Stimulated activated CD8-positive, alpha-beta memory T cell treated with anti-CD3 and anti-CD28 coated beads, Interleukin-2, amount 100 ng/mL, for 48 hours (primary cell): Measurements from ENCODE around the gene PPARGC1A.

Experiments
- DNase-seq, 2 donors: peaks; one replicate each; pipeline ENCODE4 v3.0.0-alpha.2; 2020; ENCODE audit warnings: low read depth in 2 of 2

Gene PPARGC1A

DNA sequence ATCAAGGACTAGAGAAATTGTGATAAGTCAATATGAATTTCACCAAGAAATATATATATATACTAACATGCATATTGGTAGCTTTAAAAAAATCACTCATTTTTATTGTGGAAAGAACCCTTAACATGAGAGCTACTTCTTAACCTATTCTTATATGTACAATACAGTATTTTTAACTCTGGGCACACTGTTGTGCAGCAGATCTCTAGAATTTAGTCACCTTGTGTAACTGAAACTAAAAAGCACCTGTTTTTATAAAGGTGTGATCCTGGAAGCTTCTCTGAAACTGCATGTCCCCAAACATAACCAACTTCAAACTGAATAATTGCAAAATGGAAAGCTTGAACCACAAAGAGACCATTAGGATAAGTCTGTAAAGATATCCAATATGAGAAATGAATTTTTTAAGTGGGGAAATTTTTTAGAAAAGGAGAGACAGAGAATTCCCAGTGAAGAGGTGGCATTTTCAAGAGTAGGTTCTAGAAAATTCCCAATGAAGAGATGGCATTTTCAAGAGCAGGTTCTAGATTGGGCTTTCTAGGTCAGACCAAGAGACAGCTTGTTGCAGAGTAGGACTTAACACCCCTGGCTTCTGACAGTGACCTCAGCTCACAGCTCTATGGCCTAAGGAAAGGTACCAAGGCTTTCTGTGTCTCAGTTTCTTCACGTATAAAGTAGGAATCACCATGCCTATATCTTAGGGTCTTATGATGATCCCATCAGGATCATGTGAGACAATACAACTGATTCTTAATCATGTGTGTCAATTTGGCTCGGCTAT, 22.0 kb upstream of the PPARGC1A start:
- DNase-seq: no peak

DNA sequence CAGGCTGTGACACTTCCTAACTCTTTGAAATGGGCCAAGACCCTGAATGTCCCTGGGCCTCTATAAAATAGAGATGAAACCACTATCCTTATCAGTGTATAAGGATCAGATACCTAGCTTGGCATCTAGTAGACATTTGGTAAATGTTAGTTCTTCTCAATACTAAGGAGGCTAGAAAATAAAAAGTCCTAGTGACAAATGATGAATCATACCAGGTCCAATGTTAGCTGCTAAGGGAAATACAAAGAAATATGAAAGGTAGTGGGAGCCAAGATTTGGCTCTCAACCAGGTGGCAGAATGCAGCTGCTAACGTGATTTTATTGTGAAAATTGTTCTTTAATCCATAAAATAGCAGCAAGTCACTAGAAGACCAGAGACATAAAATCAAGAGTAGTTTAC, 19.8 kb upstream of the PPARGC1A start:
- DNase-seq: no peak

DNA sequence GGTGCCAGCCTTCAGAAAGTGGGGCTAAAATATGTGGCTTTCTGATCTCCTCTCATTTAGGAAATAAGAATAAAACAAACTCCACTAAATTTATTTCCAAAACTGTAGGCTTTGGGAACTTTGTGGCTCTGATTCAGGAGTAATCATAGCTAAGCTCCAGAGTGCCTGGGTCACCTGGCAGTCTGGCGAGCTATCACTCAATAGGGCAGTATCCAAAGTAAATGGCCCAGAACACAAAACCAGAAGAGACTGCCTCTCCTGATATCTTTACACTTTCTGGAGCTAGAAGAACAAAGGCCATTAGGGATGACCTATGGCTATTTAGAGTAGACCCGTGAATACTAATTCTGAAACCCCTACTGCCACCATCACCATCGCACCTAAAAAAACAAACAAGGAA, 17.0 kb upstream of the PPARGC1A start:
- no peak for DNase-seq

DNA sequence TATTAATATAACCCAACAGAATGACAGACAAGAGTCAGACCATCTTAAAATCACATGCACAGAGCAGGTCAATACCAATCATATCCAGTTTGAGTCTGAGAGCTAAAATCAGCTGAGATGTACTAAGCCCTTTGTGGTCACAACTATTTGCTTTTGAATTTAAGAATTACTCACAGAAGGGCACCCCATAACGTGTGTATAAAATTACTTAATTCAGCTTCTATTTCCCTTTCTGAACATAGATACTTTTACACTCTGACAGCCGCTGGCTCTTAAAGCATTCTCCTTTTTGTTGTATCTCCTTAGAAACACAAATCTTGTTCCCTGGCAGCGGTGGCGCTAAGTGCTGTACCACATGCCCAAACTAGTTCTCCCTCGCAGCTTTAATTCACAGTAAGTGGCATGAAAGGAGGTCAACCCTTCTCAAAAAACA, 14.8 kb upstream of the PPARGC1A start:
- DNase-seq: no peak

DNA sequence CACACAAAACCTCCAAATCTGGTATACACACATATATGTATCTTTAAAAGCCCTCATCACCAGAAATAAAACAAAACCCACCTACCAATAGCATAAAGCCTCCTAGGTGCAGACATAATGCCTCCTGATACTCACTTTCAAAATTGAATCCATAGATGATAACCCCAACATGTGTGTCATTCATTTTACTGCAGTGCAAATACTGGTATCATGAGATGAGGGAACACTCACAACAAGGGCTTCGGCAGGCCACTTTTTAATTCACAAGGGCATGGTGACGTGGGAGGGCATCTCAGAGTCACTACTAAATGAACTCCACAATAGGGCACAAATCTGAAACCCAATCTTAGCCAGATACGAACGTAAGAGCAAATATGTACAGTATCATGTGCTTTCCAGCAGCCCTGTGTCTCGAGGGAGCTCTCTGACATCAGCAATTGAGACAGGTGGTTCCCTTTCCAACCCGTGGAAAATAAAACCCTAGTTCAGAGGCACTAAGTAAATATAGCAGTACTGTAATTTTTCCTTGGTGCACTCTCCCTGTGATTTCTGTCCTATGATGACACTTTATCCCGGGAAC, 14.1 kb upstream of the PPARGC1A start:
- no peak for DNase-seq

DNA sequence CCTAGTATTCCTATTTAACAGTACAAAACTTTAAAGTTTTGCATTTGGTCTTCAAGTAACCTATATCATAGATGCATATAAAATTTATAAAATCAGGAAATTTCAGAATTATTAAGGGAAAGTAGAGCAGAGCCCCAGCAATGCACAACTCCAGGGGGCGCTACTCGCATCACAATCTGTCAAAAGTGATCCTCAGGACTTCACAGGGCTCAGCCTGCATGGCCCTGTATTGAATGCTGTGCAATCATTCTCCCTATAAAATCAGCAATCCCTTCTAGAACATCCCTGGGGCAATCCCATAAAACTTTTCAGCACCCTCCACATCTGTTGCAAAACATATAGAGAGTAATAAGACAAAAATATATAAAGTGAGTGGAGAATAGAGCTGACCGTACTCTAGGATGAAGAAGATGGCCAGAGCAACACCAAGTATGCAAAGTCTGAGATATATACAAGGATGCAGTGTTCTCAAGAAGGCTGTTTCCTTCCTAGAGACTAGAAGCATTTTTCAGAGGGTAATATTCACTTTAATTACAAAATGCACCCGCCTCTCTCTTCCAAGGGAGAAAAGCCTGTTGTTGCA, 12.5 kb upstream of the PPARGC1A start:
- no peak for DNase-seq

DNA sequence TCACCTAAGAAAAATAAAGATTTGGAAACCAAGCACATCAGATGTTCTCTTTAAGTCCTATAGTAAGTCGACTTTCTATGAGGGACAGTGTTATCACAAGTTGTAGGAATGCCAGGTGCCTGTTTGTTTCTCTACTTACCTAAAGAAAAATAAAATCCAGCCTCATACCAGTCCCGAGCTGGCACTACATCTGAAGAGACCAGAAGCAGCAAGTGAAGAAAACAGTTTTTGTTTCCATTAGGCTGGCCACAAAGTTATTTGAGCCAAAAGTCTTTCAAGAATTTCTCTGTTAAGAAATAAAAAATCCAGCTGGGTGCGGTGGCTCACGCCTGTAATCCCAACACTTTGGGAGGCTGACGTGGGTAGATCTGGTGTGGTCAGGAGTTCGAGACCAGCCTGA, 10.8 kb upstream of the PPARGC1A start:
- no peak for DNase-seq

DNA sequence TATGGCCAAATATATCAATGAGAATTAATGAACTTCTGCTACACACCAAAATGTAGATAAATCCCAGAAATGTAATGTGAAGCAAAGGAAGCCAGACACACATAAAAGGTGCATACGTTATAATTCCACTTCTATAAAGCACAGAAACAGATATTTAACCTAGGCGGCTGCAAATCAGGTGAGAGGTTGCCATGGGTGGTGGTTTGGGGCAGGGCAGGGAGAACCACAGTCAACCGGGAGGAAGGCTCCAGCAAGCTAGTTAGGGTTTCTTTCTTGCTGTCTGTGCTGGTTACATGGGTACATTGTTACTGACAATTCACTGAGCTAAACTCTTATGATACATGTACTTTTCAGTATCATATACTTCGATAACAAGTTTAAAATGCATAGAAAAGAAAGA, 9.7 kb upstream of the PPARGC1A start:
- no peak for DNase-seq

DNA sequence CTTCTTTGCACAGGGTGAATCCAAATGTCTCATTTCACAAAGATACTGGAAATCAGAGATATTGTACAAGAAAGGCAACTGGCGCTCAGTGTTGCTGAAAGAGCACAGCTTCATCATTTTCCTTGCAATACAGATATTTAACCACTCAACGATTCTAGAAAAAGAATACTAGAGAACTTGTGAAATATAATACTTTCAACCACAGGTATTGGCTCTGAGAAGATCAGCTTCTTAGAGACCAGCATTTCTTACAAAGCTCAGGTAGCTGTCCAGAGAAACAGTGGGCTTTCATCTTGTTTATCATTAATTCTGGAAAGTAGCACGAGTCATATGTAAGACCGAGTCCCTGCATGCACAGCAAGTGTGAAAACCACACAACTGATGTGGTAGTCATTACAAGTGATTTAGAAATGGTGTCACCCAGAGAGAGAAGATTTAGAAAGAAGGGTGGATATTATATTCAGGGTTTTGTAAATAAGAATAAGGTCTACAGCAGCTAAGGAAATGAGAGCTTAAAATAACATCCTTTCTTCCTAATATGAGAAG, 7.8 kb upstream of the PPARGC1A start:
- DNase-seq: no peak

DNA sequence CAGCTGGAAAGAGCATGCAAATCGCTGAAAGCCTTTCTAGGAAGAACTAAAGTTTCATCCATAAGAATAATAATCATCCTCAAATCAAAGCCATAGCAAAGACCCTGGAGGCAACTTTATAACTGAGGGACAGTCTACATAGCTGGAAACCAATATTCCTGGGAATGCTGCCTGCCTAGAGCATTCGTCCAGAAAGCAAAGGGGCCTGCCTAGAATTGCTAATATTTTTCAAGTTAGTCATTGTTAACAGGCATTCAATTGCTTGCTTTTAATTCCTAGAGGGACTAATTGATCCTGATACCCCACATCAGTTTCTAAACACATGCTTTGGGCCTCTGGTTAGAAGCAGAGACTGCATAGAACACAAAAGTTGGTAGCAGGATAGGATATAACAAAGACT, 4.2 kb upstream of the PPARGC1A start:
- DNase-seq: no peak

DNA sequence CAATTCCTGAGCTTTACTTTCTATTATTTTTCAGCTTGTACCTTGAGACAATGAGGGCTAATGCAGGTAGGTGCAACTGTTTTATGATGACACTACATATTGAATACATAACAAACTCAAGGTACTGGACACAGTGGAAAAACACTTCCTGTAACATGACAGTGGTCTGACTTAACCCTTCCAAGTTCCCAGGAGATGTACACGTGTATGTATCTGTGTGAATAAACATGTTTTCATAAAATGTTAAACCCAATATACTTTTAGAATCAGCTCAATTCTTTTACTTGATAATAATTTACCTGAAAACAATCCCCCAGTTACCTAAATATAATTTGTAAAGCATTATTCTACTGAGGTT, 1.2 kb upstream of the PPARGC1A start:
- no peak for DNase-seq

DNA sequence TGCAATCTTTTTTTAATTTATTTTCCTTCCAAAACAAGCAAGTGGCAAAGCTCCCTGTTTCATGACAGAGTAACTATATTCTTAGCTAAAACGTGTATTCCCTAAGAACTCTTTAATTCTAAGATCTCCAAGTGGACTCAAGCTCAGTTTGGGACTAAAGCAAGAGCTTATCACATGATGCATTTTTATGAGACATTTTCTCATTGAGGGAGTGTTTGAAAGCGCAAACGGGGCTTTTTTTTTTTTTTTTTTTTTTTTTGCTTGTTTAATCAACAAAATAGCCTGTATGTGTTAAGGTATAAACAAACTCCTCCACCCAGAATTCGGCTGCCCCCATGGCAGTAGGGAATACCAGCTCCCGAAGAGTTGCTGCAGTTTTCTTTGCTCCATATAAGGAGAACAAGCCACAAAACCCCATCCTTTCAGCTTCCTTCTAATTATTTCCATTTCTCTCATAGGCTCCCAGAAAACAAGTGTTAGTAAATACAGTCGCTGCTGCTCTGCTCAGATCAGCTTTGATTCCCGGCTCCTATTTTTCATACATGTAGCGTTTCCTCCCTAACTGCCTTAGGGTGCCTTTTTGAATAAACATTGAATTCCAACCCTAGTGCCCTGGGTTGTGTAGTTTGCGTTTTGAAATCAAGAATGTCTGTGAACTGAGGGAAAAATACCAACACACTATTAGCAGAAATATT, 669 bp upstream of the PPARGC1A start:
- no peak for DNase-seq

DNA sequence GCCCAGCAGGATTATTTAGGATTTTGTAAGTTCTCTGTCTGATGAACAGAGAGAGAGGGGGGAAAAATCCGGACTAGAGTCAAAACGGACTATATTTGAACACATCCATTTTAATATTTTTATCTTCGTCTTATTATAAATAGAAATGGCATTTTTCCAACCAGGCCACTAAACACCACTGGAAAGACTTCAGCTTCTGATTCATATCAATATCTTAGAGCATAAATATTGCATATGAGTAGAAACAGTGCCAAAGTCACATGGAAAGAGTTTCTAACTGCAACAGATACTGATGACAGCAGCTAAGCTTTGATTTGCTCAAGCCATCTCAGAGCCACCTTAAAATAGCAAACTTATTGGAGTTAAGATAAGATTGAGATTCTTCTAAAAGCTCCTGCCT, 456 bp downstream of the PPARGC1A start:
- no peak for DNase-seq

DNA sequence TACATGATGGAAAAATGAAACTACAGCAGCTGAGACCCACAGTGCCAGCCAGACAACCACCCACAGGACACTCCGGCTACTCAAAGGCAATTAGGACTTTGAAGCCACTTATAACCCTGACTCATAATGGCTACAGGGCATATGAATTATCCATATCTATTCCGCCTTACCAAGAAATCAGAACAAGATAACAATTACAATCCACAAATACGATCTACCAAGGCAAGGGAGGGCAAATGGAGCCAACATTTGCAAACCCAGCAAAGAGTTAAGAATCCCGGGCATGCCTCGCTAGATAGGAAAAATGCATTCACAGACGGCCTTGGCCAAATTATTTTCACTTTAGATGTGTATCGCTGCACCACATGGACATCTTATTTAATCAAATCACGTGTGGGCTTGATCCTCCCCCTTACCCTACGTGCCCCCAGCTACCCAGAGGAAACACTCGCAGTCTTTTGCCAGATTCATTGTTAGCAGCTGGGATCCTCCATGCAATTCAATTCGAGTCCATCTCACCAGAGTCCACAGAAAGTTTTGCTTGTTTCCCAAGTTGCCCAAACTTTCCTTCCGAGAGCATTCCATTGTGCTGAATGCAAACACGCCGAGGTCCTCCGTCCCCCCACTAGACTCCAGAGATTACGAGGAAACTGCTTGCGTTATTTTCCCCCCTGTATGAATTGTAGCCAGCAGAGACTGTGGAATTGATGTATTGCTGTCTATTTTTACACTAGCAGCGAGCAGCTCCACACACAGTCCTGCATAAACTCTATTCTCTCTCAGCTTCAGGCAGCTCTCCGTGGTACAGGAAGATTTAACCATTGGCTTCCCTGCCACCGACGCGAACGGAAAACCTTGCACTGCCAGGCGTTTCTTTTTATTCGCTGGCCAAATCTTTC, 1.2 kb downstream of the PPARGC1A start:
- no peak for DNase-seq

DNA sequence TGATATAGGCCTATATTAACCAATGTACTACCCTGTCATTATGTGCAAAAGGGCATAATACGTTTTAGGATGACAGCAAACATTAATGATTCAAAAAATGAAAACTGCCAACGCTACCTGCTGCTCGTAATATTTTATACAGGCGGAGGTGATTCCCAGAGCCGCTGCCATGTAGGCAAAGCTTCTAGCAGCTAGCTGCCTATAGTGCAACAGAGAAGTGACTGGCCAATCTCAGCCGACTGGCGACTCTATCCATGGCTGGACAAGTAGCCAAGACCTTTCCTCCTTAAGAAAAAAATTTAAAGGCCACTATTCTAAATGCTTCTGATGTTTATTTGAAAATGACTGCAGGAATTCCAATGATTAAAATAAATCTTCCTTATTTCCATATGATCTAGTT, 1.9 kb downstream of the PPARGC1A start:
- no peak for DNase-seq

DNA sequence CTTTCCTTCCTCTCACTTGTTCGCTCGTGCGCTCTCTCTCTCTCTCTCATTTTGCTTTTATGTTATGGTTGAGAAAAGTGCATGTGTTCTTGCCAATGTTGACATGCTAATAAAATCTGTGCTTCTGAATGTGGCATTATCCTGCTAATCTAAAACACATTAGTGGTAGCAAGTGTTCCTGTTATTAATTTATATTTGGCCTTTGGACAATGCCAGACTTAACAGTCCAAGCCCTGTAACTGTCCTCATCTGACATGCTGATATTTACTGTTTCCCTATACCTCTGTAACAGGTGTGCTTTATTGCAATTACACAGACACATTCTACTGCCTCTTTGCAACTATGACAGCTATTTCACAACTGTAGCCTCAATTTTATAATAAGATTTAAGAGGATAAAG, 2.7 kb downstream of the PPARGC1A start:
- no peak for DNase-seq

DNA sequence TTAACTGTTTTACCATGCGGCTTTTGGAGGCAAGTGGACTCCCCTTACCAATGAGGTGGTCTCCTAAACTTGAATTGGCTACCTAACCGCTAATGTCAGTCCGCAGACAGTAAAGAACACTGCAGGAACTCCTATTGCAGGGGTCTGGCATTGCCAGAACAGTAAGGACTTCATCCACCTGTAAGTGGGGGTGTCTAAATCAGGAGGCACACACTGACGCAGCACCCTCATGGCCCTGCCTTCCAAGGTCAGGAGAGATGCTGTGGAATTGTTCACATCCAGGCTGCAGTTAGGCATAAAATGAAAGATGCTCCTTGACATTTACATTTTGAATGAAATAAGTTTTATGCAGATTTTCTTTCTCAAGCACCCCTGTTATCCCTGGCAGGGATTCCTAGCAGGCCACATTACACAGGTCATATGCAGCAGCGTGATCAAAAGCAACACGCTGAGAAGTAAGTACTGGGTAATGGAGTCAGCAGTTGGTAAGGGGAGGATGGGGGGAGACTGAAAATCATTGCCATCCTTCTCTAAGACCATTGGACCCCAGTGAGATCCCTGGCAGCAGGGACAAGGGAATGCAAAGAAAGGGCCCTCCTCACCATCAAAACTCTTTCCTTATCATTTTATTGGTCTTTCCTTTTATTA, 3.8 kb downstream of the PPARGC1A start:
- DNase-seq: no peak

DNA sequence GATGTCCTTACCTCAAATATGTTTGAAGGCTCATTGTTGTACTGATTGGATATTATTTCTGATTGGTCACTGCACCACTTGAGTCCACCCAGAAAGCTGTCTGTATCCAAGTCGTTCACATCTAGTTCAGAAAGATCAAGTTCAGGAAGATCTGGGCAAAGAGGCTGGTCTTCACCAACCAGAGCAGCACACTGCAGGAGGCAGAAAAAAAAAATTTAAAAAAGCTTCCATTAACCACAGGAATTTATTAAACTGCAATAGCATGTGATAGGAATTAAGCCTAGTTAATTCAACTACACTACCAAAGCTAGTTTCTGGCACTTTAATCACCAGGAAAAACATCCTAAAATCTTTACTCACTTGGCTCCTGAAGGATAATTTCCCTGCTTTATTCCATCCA, 5.1 kb downstream of the PPARGC1A start:
- no peak for DNase-seq

DNA sequence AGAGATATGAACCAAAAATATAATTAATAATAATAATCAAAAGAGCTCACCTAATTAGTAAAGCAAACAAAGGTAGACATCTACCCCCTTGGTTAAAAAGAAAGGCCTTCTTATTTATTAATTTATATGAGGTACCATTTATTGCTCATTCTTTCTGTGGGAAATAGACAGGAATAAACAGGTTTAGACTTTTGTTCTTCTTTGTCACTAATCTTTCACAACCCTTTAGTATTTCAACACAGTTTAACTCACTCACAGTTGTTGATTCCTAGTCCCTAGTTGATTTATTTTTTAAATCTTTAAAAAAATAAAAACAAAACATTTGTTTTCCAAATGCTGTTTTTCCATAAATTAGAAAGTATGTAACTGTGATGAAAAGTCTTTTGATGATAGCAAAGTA, 5.6 kb downstream of the PPARGC1A start:
- DNase-seq: no peak

DNA sequence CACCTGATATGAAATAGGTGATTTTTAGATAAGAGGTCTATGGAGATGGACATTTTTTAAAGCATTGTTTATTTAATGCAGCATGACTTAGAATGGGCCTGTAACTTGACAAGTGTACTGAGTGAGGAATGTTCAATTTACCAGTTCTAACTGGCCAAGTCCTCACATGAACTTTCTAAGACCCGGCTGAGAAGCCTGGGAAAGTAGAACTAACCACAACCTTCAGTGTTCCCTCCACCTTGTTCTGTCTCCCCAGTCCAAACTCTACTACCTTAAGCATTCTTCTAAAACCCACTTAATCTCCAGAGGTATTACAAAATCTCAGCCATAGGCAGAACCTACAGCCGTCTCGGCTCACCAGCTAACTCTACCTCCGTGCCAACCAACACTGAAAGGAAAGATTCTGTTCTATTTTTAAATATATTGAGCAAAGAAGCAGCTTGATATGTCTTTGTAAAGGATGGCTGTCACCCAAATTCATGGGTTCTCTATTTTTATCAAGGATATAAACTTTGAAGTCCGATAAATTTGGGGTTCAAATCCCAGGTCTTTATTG, 6.8 kb downstream of the PPARGC1A start:
- no peak for DNase-seq
